ENCODE measurements around the gene NDFIP1.

The NDFIP1 gene

GRCh38 chr5:142080248-142080647 lies 28.3 kb upstream of the NDFIP1 start:
- no peak for TF ChIP-seq GATA2 (IDR thresholded peaks at IDR 0.05; ENCODE audit: low read depth, low read length)
- no peak for TF ChIP-seq GATA3 (IDR thresholded peaks at IDR 0.05; ENCODE audit: low read depth, low read length)

DNA sequence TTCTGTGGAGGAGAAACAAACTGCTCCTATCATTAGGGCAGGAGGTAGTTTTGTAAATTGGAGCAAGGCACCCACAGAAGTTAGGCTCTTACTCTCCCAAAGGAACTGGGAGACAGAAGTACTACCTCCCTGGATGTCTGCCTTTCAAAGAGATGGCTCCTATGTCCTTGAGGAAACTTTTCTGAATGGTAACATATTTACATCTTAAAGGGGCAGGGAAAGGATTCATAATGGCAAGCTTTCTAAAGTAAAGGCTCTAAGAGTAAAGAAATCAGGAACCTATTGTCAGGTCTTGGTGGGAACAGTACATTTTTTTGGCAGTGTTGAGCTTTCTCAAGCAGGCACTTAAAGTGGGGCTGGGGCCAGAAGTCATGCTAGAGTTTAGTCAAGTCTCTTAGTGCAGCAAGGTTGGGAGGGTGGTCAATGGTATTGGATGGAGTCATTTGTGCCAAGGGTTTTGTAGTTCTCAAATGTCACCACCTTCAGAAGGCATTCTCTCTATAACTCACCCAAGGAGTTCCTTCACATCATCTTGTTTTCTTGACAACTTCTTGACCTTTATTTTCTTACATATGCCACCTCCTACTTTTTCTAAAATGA lies 26.3 kb upstream of the NDFIP1 start:
- TF ChIP-seq GATA2 (IDR thresholded peaks at IDR 0.05; ENCODE audit: low read depth, low read length) (no peak), GATA3 (IDR thresholded peaks at IDR 0.05; ENCODE audit: low read depth, low read length) (no peak)

- TF ChIP-seq GATA3 (IDR thresholded peaks at IDR 0.05; ENCODE audit: low read depth, low read length) (no peak), GATA2 (IDR thresholded peaks at IDR 0.05; ENCODE audit: low read depth, low read length) (no peak)
These were observed 22.4 kb upstream of the NDFIP1 start for GRCh38 chr5:142086229-142086628.

DNA sequence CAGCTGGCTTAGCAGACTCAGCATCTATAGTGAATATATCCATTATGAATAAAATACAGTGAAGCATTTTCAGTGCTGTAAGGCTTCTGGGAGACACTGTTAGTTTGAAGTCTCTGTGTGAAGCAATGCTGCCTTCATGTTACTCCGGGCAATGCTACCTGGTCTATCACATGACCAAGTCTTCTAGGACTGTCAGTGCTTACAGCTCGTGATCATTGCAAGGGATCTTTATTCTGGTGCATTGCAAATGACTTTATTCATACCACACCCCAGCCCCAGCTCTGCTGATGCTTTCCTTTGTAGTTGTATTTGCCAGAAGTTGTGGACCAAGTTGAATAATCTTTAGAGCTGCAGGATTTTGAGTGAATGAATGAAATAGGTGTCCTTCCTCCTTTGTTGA lies 21.9 kb upstream of the NDFIP1 start:
- no peak for TF ChIP-seq GATA3 (IDR thresholded peaks at IDR 0.05; ENCODE audit: low read depth, low read length)
- TF ChIP-seq GATA2 (IDR thresholded peaks at IDR 0.05; ENCODE audit: low read depth, low read length) = no peak

DNA sequence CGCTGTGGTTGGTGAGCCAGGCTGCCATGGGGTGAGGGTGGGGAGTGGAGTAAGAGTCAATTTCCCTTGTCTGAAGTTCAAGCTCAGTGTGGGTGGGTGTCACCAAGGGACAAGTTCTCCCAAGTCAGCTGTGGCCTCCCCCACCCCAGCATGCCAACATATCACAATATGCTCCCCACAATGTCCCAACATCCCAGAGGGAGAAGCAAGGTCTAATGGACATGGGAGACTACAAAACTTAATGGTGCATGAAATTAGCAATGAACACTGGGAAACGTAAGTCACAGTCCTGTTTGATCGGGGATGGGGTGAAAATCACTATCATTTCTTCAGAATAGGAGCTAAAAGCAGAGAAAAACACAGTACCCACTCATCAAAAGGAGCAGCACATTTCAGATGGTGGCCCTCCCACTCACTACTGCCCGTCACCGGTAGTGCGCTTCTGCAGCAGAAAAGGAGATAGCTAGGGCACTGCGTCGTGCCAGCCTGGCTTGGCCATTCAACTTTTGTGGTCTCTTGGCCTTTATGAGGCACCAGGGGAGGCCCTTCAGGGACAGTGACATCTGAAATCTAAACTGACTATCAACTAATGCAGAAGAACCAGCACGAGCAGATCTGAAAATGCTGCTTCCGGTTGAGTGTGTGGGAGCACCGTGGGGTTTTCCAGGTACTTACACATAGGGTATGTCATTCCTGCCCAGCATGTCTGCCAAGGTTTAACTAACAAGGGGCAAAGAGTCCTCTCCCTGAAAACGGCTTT lies 20.5 kb upstream of the NDFIP1 start:
- TF ChIP-seq GATA2 (IDR thresholded peaks at IDR 0.05; ENCODE audit: low read depth, low read length) (no peak), GATA3 (IDR thresholded peaks at IDR 0.05; ENCODE audit: low read depth, low read length) (no peak)

DNA sequence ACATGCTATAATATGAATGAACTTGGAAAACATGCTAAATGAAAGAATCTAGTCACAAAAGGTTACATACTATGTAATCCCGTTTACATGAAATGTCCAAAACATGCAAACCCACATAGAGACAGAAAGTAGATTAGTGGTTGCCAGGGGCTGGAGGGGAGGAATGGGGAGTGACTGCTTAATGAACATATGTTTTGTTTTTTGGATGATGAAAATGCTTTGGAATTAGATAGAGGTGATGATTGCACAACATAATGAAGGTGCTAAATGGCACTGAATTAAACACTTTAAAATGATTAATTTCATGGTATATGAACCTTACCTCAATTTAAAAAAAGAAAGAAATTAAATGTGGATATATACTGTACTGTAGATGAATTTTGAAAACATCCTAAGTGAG lies 17.6 kb upstream of the NDFIP1 start:
- no peak for TF ChIP-seq GATA3 (IDR thresholded peaks at IDR 0.05; ENCODE audit: low read depth, low read length)

- TF ChIP-seq GATA2 (IDR thresholded peaks at IDR 0.05; ENCODE audit: low read depth, low read length) (no peak), GATA3 (IDR thresholded peaks at IDR 0.05; ENCODE audit: low read depth, low read length) (no peak)
These were observed 16.7 kb upstream of the NDFIP1 start for GRCh38 chr5:142091922-142092321.

GRCh38 chr5:142095035-142095434 lies 13.5 kb upstream of the NDFIP1 start:
- TF ChIP-seq GATA2 (IDR thresholded peaks at IDR 0.05; ENCODE audit: low read depth, low read length) = no peak
- no peak for TF ChIP-seq GATA3 (IDR thresholded peaks at IDR 0.05; ENCODE audit: low read depth, low read length)

- TF ChIP-seq GATA2 (IDR thresholded peaks at IDR 0.05; ENCODE audit: low read depth, low read length) (no peak), GATA3 (IDR thresholded peaks at IDR 0.05; ENCODE audit: low read depth, low read length) (no peak)
These were observed 12.8 kb upstream of the NDFIP1 start for GRCh38 chr5:142095651-142096330.

GRCh38 chr5:142096382-142096781 lies 12.2 kb upstream of the NDFIP1 start:
- TF ChIP-seq GATA2 (IDR thresholded peaks at IDR 0.05; ENCODE audit: low read depth, low read length) (no peak), GATA3 (IDR thresholded peaks at IDR 0.05; ENCODE audit: low read depth, low read length) (no peak)

GRCh38 chr5:142097681-142098080 lies 10.9 kb upstream of the NDFIP1 start:
- TF ChIP-seq GATA2 (IDR thresholded peaks at IDR 0.05; ENCODE audit: low read depth, low read length) = no peak
- TF ChIP-seq GATA3 (IDR thresholded peaks at IDR 0.05; ENCODE audit: low read depth, low read length) = no peak

DNA sequence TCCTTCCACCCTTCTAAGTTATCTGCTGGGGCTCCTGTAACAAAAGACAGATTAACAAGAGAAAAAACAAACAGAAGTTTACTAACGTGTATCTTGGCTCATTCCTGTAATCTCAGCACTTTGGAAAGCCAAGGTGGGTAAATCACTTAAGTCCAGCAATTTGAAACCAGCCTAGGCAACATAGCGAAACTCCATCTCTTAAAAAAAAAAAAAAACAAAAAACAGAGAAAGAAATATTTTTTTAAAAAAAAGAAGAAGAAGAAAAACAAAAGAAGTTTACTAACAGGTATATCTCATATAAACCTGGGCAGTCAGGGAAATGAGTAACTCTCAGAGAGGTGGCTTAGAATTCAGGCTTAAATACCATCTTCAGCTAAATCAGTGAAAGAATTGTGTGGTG lies 10.3 kb upstream of the NDFIP1 start:
- TF ChIP-seq GATA2 (IDR thresholded peaks at IDR 0.05; ENCODE audit: low read depth, low read length) (no peak), GATA3 (IDR thresholded peaks at IDR 0.05; ENCODE audit: low read depth, low read length) (no peak)

- no peak for TF ChIP-seq GATA2 (IDR thresholded peaks at IDR 0.05; ENCODE audit: low read depth, low read length)
- no peak for TF ChIP-seq GATA3 (IDR thresholded peaks at IDR 0.05; ENCODE audit: low read depth, low read length)
These were observed 9.6 kb upstream of the NDFIP1 start for GRCh38 chr5:142098931-142099330.

DNA sequence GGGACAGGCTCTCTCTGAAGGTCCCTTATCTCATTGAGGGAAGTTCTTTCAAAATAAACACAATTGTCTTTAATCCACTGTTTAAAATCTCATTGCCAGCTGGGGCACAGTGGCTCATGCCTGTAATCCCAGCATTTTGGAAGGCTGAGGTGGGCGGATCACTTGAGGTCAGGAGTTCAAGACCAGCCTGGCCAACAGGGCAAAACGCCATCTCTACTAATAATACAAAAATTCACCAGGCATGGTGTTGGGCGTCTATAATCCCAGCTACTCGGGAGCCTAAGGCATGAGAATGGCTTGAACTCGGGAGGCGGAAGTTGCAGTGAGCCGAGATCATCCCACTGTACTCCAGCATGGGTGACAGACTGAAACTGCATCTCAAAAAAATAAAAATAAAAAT lies 8.3 kb upstream of the NDFIP1 start:
- no peak for TF ChIP-seq GATA3 (IDR thresholded peaks at IDR 0.05; ENCODE audit: low read depth, low read length)
- no peak for TF ChIP-seq GATA2 (IDR thresholded peaks at IDR 0.05; ENCODE audit: low read depth, low read length)
